Peyer's patch (tissue), 4 donors: Measurements from ENCODE around the gene MT1B.

Experiments used
- CTCF ChIP-seq, 6 experiments: fragments of 450-650 bp in 4 of 6; fragments of 200-600 bp in 2 of 6; sonication (generic) in 1 of 6; IDR thresholded peaks; one replicate each; pipeline ENCODE4 v1.5.1; 2017 to 2019; ENCODE audit warnings: antibody characterized with exemption in 6 of 6, mild to moderate bottlenecking in 3 of 6, moderate library complexity in 1 of 6
- POLR2A ChIP-seq, 2 donors: fragments of 450-650 bp; IDR thresholded peaks; one replicate each; pipeline ENCODE4 v1.5.1; 2017; ENCODE audit warnings: antibody characterized with exemption in 2 of 2, mild to moderate bottlenecking in 2 of 2, moderate library complexity in 2 of 2

- TF ChIP-seq CTCF (IDR thresholded peaks at IDR 0.05) (no peak), POLR2A (IDR thresholded peaks at IDR 0.05) (no peak)
Measured at GRCh38 chr16:56649271-56649670, 2.4 kb upstream of the MT1B start.
